Measurements from ENCODE around the gene EXOSC2.

GRCh38 chr9:130692321-130692720 lies 1.3 kb upstream of the EXOSC2 start:
- peak; percentile 27; the same call in 1 of the 2 replicates for TF ChIP-seq CTCF (CRISPR knock-in tag; IDR thresholded peaks at IDR 0.05)
- TF ChIP-seq FOXO1 (CRISPR knock-in tag; IDR thresholded peaks at IDR 0.05), result no peak
- no peak for TF ChIP-seq AHDC1 (CRISPR knock-in tag; IDR thresholded peaks at IDR 0.05; ENCODE audit: borderline replicate concordance)
- TF ChIP-seq ZNF574 (CRISPR knock-in tag; IDR thresholded peaks at IDR 0.05), result no peak
- no peak for TF ChIP-seq ZKSCAN1 (IDR thresholded peaks at IDR 0.05; ENCODE audit: low read length)
- no peak for TF ChIP-seq ZNF609 (CRISPR knock-in tag; IDR thresholded peaks at IDR 0.05; ENCODE audit: borderline replicate concordance)
- no peak for TF ChIP-seq REST (IDR thresholded peaks at IDR 0.05; ENCODE audit: borderline replicate concordance in 1 of 2, low read depth in 1 of 2, low read length in 2 of 2)
- no peak for TF ChIP-seq SOX13 (IDR thresholded peaks at IDR 0.05)
- TF ChIP-seq SOX13 (CRISPR knock-in tag; conservative IDR thresholded peaks at IDR 0.05 in 1 of 2, IDR thresholded peaks at IDR 0.05 in 1 of 2), result no peak
- no peak for TF ChIP-seq ZSCAN21 (CRISPR knock-in tag; IDR thresholded peaks at IDR 0.05; ENCODE audit: borderline replicate concordance)
